Neutrophil (primary cell): ENCODE data around the gene CENPH.
A peak's percentile ranks its signal among the peaks of the same experiment; 100 is the strongest.
"Not testable (repeated sequence)": the region's sequence is repeated elsewhere in the genome, so short reads cannot be mapped to it uniquely, and the experiment has no call there.

Experiments
- H3K27ac ChIP-seq: fragments of 200-600 bp; sonication (generic); 2 replicates; pipeline ENCODE4 v1.5.1; 2016; ENCODE audit warnings: mild to moderate bottlenecking, moderate library complexity
- H3K27me3 ChIP-seq: fragments of 200-600 bp; sonication (generic); 2 replicates; pipeline ENCODE4 v1.6.0; 2016; ENCODE audit warnings: mild to moderate bottlenecking
- H3K36me3 ChIP-seq: fragments of 200-600 bp; sonication (generic); 2 replicates; pipeline ENCODE4 v1.5.1; 2017
- H3K4me1 ChIP-seq, 2 experiments: fragments of 200-600 bp in 1 of 2; sonication (generic) in 1 of 2; 1 replicate in 1 of 2; 2 replicates in 1 of 2; pipeline versions ENCODE4 v1.5.1 to v1.6.1; 2013 to 2016; ENCODE audit warnings: low read depth in 1 of 2, low read length in 1 of 2, mild to moderate bottlenecking in 1 of 2, moderate library complexity in 1 of 2; ENCODE audit not compliant: control insufficient read depth in 1 of 2, insufficient read depth in 1 of 2
- H3K4me3 ChIP-seq, 2 experiments: fragments of 200-600 bp in 1 of 2; sonication (generic) in 1 of 2; 1 replicate in 1 of 2; 2 replicates in 1 of 2; pipeline ENCODE4 v1.5.1; 2013 to 2016; ENCODE audit warnings: low read depth in 1 of 2, low read length in 1 of 2, mild to moderate bottlenecking in 1 of 2, moderate library complexity in 1 of 2
- H3K9me3 ChIP-seq: fragments of 200-600 bp; sonication (generic); 2 replicates; pipeline ENCODE4 v1.5.1; 2016
- TF ChIP-seq, protein P1 (sequence below): fragments of 200-600 bp; sonication (generic); IDR thresholded peaks from 2 replicates; pipeline ENCODE4 v1.5.1; 2016; ENCODE audit warnings: antibody characterized with exemption

The CENPH gene

DNA sequence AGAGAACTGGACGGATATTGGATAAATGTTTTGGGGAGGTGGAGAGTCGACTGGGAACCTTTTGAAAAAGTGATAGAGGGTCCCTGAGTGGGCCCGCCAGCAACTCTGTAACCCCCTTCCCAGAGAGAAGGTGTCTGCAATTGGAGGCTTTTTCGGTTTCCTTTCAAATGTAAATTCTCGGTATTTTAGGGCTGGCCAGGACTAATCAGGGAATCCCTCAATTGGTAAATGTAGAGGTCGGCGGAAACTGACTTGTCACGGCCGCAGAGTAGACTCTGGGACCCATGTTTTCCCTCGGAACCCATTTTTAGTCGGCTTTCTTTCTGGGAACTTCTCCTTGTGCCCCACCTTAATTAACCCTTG, 21.9 kb upstream of the CENPH start:
- TF ChIP-seq, protein P1, sequence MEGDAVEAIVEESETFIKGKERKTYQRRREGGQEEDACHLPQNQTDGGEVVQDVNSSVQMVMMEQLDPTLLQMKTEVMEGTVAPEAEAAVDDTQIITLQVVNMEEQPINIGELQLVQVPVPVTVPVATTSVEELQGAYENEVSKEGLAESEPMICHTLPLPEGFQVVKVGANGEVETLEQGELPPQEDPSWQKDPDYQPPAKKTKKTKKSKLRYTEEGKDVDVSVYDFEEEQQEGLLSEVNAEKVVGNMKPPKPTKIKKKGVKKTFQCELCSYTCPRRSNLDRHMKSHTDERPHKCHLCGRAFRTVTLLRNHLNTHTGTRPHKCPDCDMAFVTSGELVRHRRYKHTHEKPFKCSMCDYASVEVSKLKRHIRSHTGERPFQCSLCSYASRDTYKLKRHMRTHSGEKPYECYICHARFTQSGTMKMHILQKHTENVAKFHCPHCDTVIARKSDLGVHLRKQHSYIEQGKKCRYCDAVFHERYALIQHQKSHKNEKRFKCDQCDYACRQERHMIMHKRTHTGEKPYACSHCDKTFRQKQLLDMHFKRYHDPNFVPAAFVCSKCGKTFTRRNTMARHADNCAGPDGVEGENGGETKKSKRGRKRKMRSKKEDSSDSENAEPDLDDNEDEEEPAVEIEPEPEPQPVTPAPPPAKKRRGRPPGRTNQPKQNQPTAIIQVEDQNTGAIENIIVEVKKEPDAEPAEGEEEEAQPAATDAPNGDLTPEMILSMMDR = no peak
- H3K4me3 ChIP-seq = peak overlapping the region; percentile 91 to 94
- H3K9me3 ChIP-seq = no peaks in the 10 kb centered on the region
- H3K4me1 ChIP-seq = peaks cover 21 to 23% of the 10 kb centered on the region in 2 experiments
- peaks cover 11% of the 10 kb centered on the region for H3K36me3 ChIP-seq
- H3K27ac ChIP-seq = peak overlapping the region; percentile 69
- no peaks in the 10 kb centered on the region for H3K27me3 ChIP-seq

- H3K36me3 ChIP-seq = peaks cover 12% of the 10 kb centered on the region
- H3K27me3 ChIP-seq = no peaks in the 10 kb centered on the region
- H3K4me1 ChIP-seq = peaks cover 21 to 23% of the 10 kb centered on the region in 2 experiments
- TF ChIP-seq, protein P1 = no peak
- no peaks in the 10 kb centered on the region for H3K9me3 ChIP-seq
- peak overlapping the region; percentile 91 to 94 for H3K4me3 ChIP-seq
- H3K27ac ChIP-seq = no peak overlapping the region
Observed at GRCh38 chr5:69167929-69168328, 21.5 kb upstream of the CENPH start.

DNA sequence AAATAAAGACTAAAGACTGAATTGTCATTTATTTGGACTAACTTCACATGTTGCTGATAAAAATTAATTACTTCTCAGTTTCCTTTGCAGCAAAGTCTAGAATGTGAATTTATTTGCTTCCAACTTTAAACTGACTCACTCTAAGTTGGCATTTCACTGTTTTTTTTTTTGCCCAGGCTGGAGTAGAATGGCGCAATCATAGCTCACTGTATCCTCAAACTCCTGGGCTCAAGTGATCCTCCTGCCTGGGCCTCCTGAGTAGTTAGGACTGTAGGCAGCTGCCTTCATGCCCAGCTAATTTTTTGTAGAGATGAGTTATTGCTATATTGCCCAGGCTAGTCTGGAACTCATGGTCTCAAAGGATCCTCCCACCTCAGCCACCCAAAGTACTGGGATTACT, 18.9 kb upstream of the CENPH start:
- no peak overlapping the region for H3K4me3 ChIP-seq
- H3K27me3 ChIP-seq = no peaks in the 10 kb centered on the region
- TF ChIP-seq, protein P1 = no peak
- H3K36me3 ChIP-seq = peaks cover 37% of the 10 kb centered on the region
- H3K27ac ChIP-seq = no peak overlapping the region
- H3K9me3 ChIP-seq = no peaks in the 10 kb centered on the region
- H3K4me1 ChIP-seq = peaks cover 21 to 23% of the 10 kb centered on the region in 2 experiments

DNA sequence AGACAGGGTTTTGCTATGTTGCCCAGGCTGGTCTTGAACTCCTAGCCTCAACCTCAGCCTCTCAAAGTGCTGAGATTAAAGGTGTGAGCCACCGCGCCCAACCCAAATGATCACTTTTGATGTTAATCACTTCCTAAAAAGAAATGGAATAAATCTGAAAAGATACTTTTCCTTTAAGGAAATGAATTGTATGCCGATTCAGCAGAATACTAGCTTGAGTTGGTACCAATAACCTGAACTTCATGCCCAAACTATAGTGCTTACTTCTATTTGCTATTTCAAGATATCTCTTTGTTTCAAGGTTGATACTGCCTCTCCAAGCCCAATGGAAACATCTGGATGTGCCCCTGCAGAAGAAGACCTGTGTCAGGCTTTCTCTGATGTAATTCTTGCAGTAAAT, 18.4 kb upstream of the CENPH start:
- Histone ChIP-seq H3K36me3 (peaks cover 41% of the 10 kb centered on the region), H3K27me3 (no peaks in the 10 kb centered on the region), H3K9me3 (no peaks in the 10 kb centered on the region), H3K27ac (no peak overlapping the region), H3K4me3 (no peak overlapping the region), H3K4me1 (peaks cover 21 to 23% of the 10 kb centered on the region in 2 experiments)
- TF ChIP-seq, protein P1 = no peak

DNA sequence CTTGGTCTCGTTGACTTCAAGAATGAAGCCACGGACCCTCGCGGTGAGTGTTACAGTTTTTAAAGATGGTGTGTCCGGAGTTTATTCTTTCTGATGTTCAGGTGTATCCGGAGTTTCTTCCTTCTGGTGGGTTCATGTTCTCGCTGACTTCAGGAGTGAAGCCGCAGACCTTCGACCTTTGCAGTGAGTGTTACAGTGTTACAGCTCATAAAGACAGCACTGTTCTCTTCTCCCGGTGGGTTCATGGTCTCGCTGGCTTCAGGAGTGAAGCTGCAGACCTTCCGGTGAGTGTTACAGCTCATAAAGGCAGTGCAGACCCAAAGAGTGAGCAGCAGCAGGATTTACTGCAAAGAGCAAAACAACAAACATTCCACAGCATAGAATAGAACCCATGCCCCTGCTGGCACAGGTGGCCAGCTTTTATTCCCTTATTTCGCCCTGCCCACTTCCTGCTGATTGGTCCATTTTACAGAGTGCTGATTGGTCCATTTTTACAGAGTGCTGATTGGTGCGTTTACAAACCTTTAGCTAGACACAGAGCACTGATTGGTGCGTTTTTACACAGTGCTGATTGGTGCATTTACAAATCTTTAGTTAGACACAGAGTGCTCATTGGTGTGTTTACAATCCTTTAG, 7.6 kb upstream of the CENPH start:
- H3K4me1 ChIP-seq = not testable (repeated sequence)

GRCh38 chr5:69184621-69185020, 4.8 kb upstream of the CENPH start:
- Histone ChIP-seq H3K36me3 (no peaks in the 10 kb centered on the region), H3K4me1 (peaks cover 6 to 8% of the 10 kb centered on the region in 2 experiments), H3K4me3 (no peak overlapping the region), H3K9me3 (no peaks in the 10 kb centered on the region), H3K27ac (no peak overlapping the region), H3K27me3 (no peaks in the 10 kb centered on the region)
- TF ChIP-seq, protein P1 = no peak

More for the DNA sequence above, 7.6 kb upstream of the CENPH start:
- not testable (repeated sequence) for H3K27ac ChIP-seq, H3K9me3 ChIP-seq, H3K27me3 ChIP-seq, H3K4me3 ChIP-seq
- peaks cover 15% of the 10 kb centered on the region for H3K36me3 ChIP-seq
